ENCODE results near the gene LRRC8C. TPM values are rescaled to one million over a fixed set of nuclear protein-coding genes. Genes with fewer than 3 reads are reported as not detected.

The LRRC8C gene
- total RNA-seq, 1 experiment from 2014 or later: 1.2 TPM

DNA sequence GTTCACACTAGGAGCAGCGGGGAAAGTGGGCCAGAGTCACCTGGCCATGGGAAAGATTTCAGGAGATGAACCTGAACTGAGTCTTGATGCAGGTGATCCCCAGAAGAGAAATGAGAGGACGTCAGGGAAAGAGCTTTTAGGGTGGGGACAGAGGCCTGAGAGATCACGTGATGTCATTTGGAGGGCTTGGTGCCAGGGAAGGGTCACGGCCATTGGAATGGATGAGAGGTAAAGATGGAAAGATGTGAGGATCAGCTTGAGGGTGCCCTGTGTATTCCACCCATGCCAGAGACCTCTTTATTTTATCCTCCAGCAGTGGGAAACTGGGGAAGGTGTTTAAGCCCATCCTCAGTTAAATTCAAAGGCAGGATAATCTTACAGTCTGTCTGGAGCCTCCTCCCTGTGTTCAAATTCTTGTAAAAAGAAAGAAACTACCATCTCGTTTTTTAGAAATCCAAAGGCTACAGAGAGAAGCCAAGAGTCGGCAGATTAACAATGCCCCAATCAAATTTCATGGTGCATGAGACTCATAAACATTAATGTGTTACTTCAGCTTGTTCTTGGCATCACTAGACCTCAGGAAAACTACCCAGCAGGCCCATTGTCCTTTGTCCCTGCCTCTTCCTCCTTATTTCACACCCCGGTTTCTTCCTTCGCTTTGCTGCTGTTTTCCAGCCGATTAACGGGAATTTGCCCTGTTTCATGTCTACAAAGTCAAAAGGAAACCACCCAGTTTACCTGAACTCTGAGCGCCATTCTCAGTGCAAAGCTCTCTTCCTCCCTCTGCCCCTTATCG, 94.8 kb downstream of the LRRC8C start:
- H3K36me3 ChIP-seq (replicated peaks; ENCODE audit: control insufficient read depth, insufficient read depth, low read length): no peaks in the 10 kb centered on the region
- H3K27me3 ChIP-seq (ENCODE audit: control insufficient read depth, insufficient read depth, low read length): no peaks in the 10 kb centered on the region
- H3K4me3 ChIP-seq (ENCODE audit: insufficient read depth, low read depth, low read length): no peak overlapping the region
- DNase-seq: no peak

GRCh38 chr1:89728381-89728780, 95.5 kb downstream of the LRRC8C start:
- Histone ChIP-seq H3K4me3 (ENCODE audit: insufficient read depth, low read depth, low read length) (no peak overlapping the region), H3K36me3 (replicated peaks; ENCODE audit: control insufficient read depth, insufficient read depth, low read length) (no peaks in the 10 kb centered on the region), H3K27me3 (ENCODE audit: control insufficient read depth, insufficient read depth, low read length) (no peaks in the 10 kb centered on the region)
- no peak for DNase-seq

DNA sequence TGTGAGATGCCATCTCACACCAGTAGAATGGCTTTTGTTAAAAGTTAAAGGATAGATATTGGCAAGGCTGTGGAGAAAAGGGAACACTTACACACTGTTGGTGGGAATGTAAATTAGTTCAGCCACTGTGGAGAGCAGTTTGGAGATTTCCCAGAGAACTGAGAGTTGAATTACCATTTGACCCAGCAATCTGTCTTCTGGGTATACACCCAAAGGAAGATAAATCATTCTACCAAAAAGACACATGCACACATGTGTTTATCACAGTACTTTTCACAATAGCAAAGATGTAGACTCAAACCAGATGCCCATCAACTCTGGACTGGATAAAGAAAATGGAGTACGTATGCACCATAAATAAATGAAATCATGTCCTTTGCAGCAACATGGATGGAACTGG, 99.3 kb downstream of the LRRC8C start:
- no peaks in the 10 kb centered on the region for H3K36me3 ChIP-seq (replicated peaks; ENCODE audit: control insufficient read depth, insufficient read depth, low read length)
- H3K27me3 ChIP-seq (ENCODE audit: control insufficient read depth, insufficient read depth, low read length): no peaks in the 10 kb centered on the region
- no peak for DNase-seq
- no peak overlapping the region for H3K4me3 ChIP-seq (ENCODE audit: insufficient read depth, low read depth, low read length)

- no peaks in the 10 kb centered on the region for H3K36me3 ChIP-seq (replicated peaks; ENCODE audit: control insufficient read depth, insufficient read depth, low read length)
- no peak for DNase-seq
- no peaks in the 10 kb centered on the region for H3K27me3 ChIP-seq (ENCODE audit: control insufficient read depth, insufficient read depth, low read length)
These were observed 99.8 kb downstream of the LRRC8C start for GRCh38 chr1:89732643-89733222.

GRCh38 chr1:89733748-89734147, 100.8 kb downstream of the LRRC8C start:
- no peaks in the 10 kb centered on the region for H3K36me3 ChIP-seq (replicated peaks; ENCODE audit: control insufficient read depth, insufficient read depth, low read length)
- no peak for DNase-seq
- H3K27me3 ChIP-seq (ENCODE audit: control insufficient read depth, insufficient read depth, low read length): no peaks in the 10 kb centered on the region
- H3K4me3 ChIP-seq (ENCODE audit: insufficient read depth, low read depth, low read length): no peak overlapping the region

More at GRCh38 chr1:89732643-89733222, 99.8 kb downstream of the LRRC8C start:
- H3K4me3 ChIP-seq (ENCODE audit: insufficient read depth, low read depth, low read length): no peak overlapping the region

DNA sequence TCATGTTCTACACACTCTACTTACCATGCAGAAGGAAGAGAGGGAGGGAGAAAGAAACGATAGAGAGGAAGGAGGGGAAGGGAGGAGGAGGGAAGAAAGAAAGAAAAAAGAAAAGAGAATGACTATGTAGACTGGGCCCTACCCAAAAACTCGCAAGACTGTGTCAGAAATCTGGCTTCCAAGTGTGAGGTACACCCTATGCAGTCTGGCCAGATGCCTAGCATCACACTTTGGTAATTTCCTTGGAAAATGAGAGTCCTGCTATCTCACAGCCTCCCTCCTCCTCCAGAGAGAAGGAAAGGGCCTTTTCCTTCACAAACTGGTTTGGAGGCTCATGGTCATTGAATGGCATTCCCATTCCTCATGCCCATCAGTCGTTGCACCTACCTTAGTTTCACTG, 101.5 kb downstream of the LRRC8C start:
- Histone ChIP-seq H3K27me3 (ENCODE audit: control insufficient read depth, insufficient read depth, low read length) (no peaks in the 10 kb centered on the region), H3K4me3 (ENCODE audit: insufficient read depth, low read depth, low read length) (no peak overlapping the region), H3K36me3 (replicated peaks; ENCODE audit: control insufficient read depth, insufficient read depth, low read length) (no peaks in the 10 kb centered on the region)
- no peak for DNase-seq

GRCh38 chr1:89735479-89735878, 102.6 kb downstream of the LRRC8C start:
- H3K27me3 ChIP-seq (ENCODE audit: control insufficient read depth, insufficient read depth, low read length): no peaks in the 10 kb centered on the region
- no peak overlapping the region for H3K4me3 ChIP-seq (ENCODE audit: insufficient read depth, low read depth, low read length)
- H3K36me3 ChIP-seq (replicated peaks; ENCODE audit: control insufficient read depth, insufficient read depth, low read length): no peaks in the 10 kb centered on the region
- no peak for DNase-seq

- Histone ChIP-seq H3K36me3 (replicated peaks; ENCODE audit: control insufficient read depth, insufficient read depth, low read length) (no peaks in the 10 kb centered on the region), H3K27me3 (ENCODE audit: control insufficient read depth, insufficient read depth, low read length) (no peaks in the 10 kb centered on the region), H3K4me3 (ENCODE audit: insufficient read depth, low read depth, low read length) (no peak overlapping the region)
- no peak for DNase-seq
These were observed 104.2 kb downstream of the LRRC8C start for GRCh38 chr1:89736937-89737733.

- H3K27me3 ChIP-seq (ENCODE audit: control insufficient read depth, insufficient read depth, low read length): no peaks in the 10 kb centered on the region
- H3K36me3 ChIP-seq (replicated peaks; ENCODE audit: control insufficient read depth, insufficient read depth, low read length): no peaks in the 10 kb centered on the region
- DNase-seq: no peak
- no peak overlapping the region for H3K4me3 ChIP-seq (ENCODE audit: insufficient read depth, low read depth, low read length)
These were observed 105.1 kb downstream of the LRRC8C start for GRCh38 chr1:89737985-89738510.

DNA sequence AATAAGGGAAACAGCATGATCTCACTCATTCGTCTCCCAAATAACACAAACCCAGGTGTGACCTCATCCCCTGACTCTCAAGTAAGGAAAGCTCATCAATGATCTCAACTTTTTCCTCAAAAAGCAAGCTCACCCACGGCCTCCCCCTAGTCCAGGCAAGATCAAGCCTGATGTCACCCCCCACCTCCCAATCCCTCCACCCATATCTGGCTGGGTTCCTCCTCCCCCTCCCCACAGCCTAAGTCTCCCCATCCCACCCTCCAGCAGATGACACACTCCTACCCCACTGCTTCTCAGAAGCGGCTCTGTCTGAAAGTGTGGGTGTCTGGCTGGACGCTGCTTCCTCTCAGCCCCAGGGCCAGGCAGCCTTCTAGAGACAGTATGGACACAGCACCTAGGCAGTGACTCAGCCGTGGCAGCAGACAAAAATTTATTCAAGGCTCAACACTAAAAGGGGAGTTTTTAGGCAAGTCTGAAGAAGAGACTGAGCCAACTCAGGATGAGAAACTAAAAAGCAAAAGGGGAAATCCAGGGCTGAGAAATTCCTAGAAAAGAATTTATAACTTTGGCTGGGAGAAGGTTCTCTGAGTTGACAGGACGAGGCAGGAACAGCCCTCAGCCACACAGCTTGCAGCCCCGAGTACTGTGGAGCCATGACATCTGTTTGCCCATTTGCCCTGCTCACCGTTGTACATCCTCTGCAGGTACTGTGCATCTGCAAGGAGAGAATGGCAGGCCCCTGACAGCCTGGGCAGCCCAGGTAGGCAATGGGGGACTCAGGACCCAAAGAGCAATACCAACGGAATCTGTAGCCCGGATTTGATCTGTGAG, 106.3 kb downstream of the LRRC8C start:
- DNase-seq: no peak
- H3K36me3 ChIP-seq (replicated peaks; ENCODE audit: control insufficient read depth, insufficient read depth, low read length): no peaks in the 10 kb centered on the region
- no peak overlapping the region for H3K4me3 ChIP-seq (ENCODE audit: insufficient read depth, low read depth, low read length)
- no peaks in the 10 kb centered on the region for H3K27me3 ChIP-seq (ENCODE audit: control insufficient read depth, insufficient read depth, low read length)

DNA sequence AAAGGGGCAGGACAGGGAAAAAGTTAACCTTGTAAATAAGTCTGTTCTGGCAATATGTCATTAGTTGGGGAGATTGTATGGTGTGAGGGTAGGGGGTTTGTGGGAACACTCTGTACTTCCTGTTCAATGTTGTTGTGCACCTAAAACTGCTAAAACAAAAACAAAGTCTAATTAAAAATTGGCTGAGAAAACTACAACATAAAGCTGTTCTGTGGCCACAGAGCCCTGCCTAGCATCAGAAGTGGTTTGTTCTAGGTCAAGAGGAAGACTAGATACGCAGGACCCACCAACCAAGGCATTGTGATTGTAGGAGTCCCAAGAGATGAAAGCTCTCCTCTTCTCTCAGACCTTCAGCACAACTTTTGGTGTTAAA, 106.9 kb downstream of the LRRC8C start:
- no peak for DNase-seq
- Histone ChIP-seq H3K36me3 (replicated peaks; ENCODE audit: control insufficient read depth, insufficient read depth, low read length) (no peaks in the 10 kb centered on the region), H3K4me3 (ENCODE audit: insufficient read depth, low read depth, low read length) (no peak overlapping the region), H3K27me3 (ENCODE audit: control insufficient read depth, insufficient read depth, low read length) (no peaks in the 10 kb centered on the region)

DNA sequence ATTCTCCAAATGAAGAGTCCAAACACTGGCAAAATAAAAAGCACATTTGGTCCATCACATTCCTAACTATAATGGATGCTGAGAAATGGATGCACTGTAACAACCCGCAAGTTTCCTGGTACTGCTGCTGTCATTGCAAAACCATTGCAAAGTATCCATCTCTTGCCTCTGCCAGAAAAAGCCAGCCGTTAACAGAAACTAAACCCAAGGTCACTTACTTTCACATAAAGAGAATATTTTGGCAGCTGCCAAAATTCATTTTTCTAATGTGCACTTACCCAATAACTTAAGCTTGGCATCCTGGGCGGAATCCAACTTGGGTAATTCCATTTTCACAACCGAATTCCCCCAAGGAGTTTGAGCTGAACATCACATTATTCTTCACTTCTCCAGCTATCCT, 110.9 kb downstream of the LRRC8C start:
- no peak for DNase-seq
- Histone ChIP-seq H3K36me3 (replicated peaks; ENCODE audit: control insufficient read depth, insufficient read depth, low read length) (no peaks in the 10 kb centered on the region), H3K27me3 (ENCODE audit: control insufficient read depth, insufficient read depth, low read length) (no peaks in the 10 kb centered on the region), H3K4me3 (ENCODE audit: insufficient read depth, low read depth, low read length) (no peak overlapping the region)

DNA sequence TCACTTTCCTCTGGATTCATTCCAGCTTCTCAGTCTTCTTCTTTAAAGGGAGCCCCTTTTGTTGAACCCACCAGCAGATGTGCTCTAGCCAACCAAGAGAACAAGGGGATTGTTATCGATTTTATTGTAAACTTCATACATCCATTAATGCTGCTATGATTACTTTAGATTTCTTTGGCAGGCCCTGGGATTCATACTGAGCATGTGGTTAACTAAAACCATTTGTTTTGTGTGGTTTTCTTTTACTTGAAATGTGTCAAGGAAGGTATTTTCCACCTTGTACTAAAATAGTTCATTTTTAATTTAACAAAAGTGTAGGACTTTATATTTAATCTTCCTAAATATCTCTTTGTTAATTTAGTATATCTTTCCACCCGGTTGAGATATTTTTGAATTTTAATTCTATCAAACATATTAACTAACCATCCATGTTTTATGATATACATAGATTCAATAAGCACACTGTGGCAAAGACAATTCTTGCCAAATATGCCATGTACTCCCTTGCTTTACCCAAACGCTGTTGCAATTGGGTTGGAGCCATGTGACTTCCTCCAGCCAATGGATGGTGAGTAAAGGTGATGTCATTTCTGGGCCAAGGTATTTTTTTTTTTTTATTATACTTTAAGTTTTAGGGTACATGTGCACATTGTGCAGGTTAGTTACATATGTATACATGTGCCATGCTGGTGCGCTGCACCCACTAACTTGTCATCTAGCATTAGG, 113.7 kb downstream of the LRRC8C start:
- Histone ChIP-seq H3K36me3 (replicated peaks; ENCODE audit: control insufficient read depth, insufficient read depth, low read length) (no peaks in the 10 kb centered on the region), H3K4me3 (ENCODE audit: insufficient read depth, low read depth, low read length) (no peak overlapping the region), H3K27me3 (ENCODE audit: control insufficient read depth, insufficient read depth, low read length) (no peaks in the 10 kb centered on the region)
- DNase-seq: no peak
